ENCODE results near the gene RABGAP1L.
"Not testable (repeated sequence)": the region's sequence is repeated elsewhere in the genome, so short reads cannot be mapped to it uniquely, and the experiment has no call there.

The RABGAP1L gene

DNA sequence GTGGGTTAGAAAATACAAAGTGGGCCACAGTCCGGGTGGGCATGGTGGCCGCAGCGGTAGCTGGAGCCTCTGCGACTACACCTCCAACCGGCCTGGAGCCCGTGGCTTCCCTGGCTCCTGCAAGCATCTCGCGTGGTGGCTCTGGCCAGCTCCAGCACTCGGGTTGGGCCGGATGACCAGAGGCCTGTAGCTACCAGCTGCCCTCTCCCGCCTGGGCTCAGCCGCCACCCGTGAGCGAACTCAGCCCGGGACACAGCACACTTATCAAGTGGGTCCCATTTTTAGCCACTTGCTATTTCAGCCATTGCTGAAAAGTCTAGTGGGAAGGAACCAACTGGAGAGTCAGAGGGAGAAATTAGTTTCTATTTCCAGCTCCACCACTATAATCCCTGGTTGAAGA is 732.7 kb downstream of the RABGAP1L start:
- DNase-seq = no peak
- no CpG with 5 or more reads among the region's 15 CpGs for WGBS (ENCODE audit: extremely low coverage, insufficient coverage, insufficient read length)
- Histone ChIP-seq H3K18ac (ENCODE audit: low read length) (no peak overlapping the region), H2BK12ac (ENCODE audit: low read length) (no peak overlapping the region), H3K9me3 (ENCODE audit: insufficient read depth, low read depth, low read length) (no peaks in the 10 kb centered on the region), H3K4ac (ENCODE audit: low read depth, low read length) (no peak overlapping the region), H3K9ac (ENCODE audit: low read length) (no peak overlapping the region), H3K79me1 (ENCODE audit: low read length) (no peaks in the 10 kb centered on the region), H3K4me2 (ENCODE audit: low read length) (no peak overlapping the region), H3K23ac (ENCODE audit: low read length) (no peak overlapping the region), H3K4me1 (ENCODE audit: control insufficient read depth in 1 of 2, insufficient read depth in 2 of 2, low read length in 2 of 2) (no peaks in the 10 kb centered on the region), H3K36me3 (ENCODE audit: control insufficient read depth in 1 of 2, insufficient read depth in 2 of 2, low read length in 2 of 2) (no peaks in the 10 kb centered on the region), H2BK120ac (ENCODE audit: insufficient read depth, low read length, poor library complexity) (no peak overlapping the region), H4K91ac (ENCODE audit: low read depth, low read length) (no peak overlapping the region), H3K79me2 (ENCODE audit: control insufficient read depth, insufficient read depth, low read length, poor library complexity) (no peaks in the 10 kb centered on the region), H2AK5ac (ENCODE audit: low read length) (no peak overlapping the region), H3K4me3 (ENCODE audit: low read depth, low read length) (no peak overlapping the region), H3K14ac (ENCODE audit: low read length) (no peak overlapping the region), H2BK5ac (ENCODE audit: low read depth, low read length, poor library complexity) (no peak overlapping the region), H4K12ac (ENCODE audit: low read depth, low read length) (no peak overlapping the region), H3K27ac (ENCODE audit: low read depth, low read length) (no peak overlapping the region), H4K8ac (ENCODE audit: low read depth, low read length) (no peak overlapping the region), H3K27me3 (ENCODE audit: insufficient read depth, low read length) (no peaks in the 10 kb centered on the region), H2AFZ (ENCODE audit: insufficient read depth, low read length, poor library complexity) (no peak overlapping the region)

DNA sequence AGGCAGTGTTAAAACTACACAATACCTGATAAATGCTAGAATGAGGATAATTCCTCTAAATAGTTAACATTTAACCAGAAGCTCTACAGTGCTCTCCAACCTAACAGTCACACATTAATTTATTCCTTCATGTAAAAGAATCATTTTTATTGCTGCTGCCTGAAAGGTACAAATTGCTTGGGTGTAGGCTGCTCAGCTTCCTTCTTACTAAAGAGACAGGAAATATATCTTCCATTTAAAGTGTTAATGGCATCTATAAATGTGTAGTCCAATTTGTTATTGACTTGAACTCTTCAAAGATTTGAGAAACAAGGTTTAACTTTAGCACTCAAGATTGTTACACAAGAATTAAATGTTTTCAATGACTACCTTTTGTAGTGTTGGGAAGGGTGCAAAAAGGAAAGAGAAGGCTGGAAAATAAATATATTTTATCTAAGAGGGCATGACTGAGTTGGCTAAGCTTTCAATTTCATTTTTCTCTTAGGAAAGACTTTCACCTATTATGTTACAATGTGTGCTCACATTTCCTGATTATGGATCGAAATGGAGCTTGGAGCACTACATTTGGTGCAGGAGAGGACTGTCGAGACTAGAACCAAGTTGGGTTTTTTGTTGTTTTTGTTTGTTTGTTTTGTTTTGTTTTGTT is 734.9 kb downstream of the RABGAP1L start:
- Histone ChIP-seq H4K91ac (ENCODE audit: low read depth, low read length) (no peak overlapping the region), H3K14ac (ENCODE audit: low read length) (no peak overlapping the region), H3K9ac (ENCODE audit: low read length) (no peak overlapping the region), H3K4me3 (ENCODE audit: low read depth, low read length) (no peak overlapping the region), H2BK12ac (ENCODE audit: low read length) (no peak overlapping the region), H3K4me1 (ENCODE audit: control insufficient read depth in 1 of 2, insufficient read depth in 2 of 2, low read length in 2 of 2) (no peaks in the 10 kb centered on the region), H3K4me2 (ENCODE audit: low read length) (no peak overlapping the region), H3K4ac (ENCODE audit: low read depth, low read length) (no peak overlapping the region), H3K79me2 (ENCODE audit: control insufficient read depth, insufficient read depth, low read length, poor library complexity) (no peaks in the 10 kb centered on the region), H2BK5ac (ENCODE audit: low read depth, low read length, poor library complexity) (no peak overlapping the region), H3K23ac (ENCODE audit: low read length) (no peak overlapping the region), H3K18ac (ENCODE audit: low read length) (no peak overlapping the region), H3K27me3 (ENCODE audit: insufficient read depth, low read length) (no peaks in the 10 kb centered on the region), H4K12ac (ENCODE audit: low read depth, low read length) (no peak overlapping the region), H2BK120ac (ENCODE audit: insufficient read depth, low read length, poor library complexity) (no peak overlapping the region), H3K27ac (ENCODE audit: low read depth, low read length) (no peak overlapping the region), H3K9me3 (ENCODE audit: insufficient read depth, low read depth, low read length) (no peaks in the 10 kb centered on the region), H2AFZ (ENCODE audit: insufficient read depth, low read length, poor library complexity) (no peak overlapping the region), H3K36me3 (ENCODE audit: control insufficient read depth in 1 of 2, insufficient read depth in 2 of 2, low read length in 2 of 2) (no peaks in the 10 kb centered on the region), H2AK5ac (ENCODE audit: low read length) (no peak overlapping the region), H3K79me1 (ENCODE audit: low read length) (no peaks in the 10 kb centered on the region), H4K8ac (ENCODE audit: low read depth, low read length) (no peak overlapping the region)
- no CpG with 5 or more reads among the region's 2 CpGs for WGBS (ENCODE audit: extremely low coverage, insufficient coverage, insufficient read length)
- DNase-seq = no peak

DNA sequence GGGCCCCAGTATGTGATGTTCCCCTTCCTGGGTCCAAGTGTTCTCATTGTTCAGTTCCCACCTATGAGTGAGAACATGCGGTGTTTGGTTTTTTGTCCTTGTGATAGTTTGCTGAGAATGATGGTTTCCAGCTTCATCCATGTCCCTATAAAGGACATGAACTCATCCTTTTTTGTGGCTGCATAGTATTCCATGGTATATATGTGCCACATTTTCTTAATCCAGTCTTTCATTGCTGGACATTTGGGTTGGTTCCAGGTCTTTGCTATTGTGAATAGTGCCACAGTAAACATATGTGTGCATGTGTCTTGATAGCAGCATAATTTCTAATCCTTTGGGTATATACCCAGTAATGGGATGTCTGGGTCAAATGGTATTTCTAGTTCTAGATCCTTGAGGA is 736.3 kb downstream of the RABGAP1L start:
- not testable (repeated sequence) for H3K4me2 ChIP-seq (ENCODE audit: low read length); H2BK5ac ChIP-seq (ENCODE audit: low read depth, low read length, poor library complexity); H3K9ac ChIP-seq (ENCODE audit: low read length); H3K27me3 ChIP-seq (ENCODE audit: insufficient read depth, low read length); H3K4ac ChIP-seq (ENCODE audit: low read depth, low read length); H4K91ac ChIP-seq (ENCODE audit: low read depth, low read length); H2BK12ac ChIP-seq (ENCODE audit: low read length); H4K8ac ChIP-seq (ENCODE audit: low read depth, low read length); H3K23ac ChIP-seq (ENCODE audit: low read length); H2BK120ac ChIP-seq (ENCODE audit: insufficient read depth, low read length, poor library complexity); H3K14ac ChIP-seq (ENCODE audit: low read length); H3K9me3 ChIP-seq (ENCODE audit: insufficient read depth, low read depth, low read length); H2AFZ ChIP-seq (ENCODE audit: insufficient read depth, low read length, poor library complexity); H3K36me3 ChIP-seq (ENCODE audit: control insufficient read depth in 1 of 2, insufficient read depth in 2 of 2, low read length in 2 of 2); H3K4me3 ChIP-seq (ENCODE audit: low read depth, low read length); DNase-seq; H3K79me1 ChIP-seq (ENCODE audit: low read length); H3K27ac ChIP-seq (ENCODE audit: low read depth, low read length); H2AK5ac ChIP-seq (ENCODE audit: low read length); H4K12ac ChIP-seq (ENCODE audit: low read depth, low read length); H3K79me2 ChIP-seq (ENCODE audit: control insufficient read depth, insufficient read depth, low read length, poor library complexity); H3K4me1 ChIP-seq (ENCODE audit: control insufficient read depth in 1 of 2, insufficient read depth in 2 of 2, low read length in 2 of 2); H3K18ac ChIP-seq (ENCODE audit: low read length)
- no CpG with 5 or more reads among the region's 1 CpG for WGBS (ENCODE audit: extremely low coverage, insufficient coverage, insufficient read length)

DNA sequence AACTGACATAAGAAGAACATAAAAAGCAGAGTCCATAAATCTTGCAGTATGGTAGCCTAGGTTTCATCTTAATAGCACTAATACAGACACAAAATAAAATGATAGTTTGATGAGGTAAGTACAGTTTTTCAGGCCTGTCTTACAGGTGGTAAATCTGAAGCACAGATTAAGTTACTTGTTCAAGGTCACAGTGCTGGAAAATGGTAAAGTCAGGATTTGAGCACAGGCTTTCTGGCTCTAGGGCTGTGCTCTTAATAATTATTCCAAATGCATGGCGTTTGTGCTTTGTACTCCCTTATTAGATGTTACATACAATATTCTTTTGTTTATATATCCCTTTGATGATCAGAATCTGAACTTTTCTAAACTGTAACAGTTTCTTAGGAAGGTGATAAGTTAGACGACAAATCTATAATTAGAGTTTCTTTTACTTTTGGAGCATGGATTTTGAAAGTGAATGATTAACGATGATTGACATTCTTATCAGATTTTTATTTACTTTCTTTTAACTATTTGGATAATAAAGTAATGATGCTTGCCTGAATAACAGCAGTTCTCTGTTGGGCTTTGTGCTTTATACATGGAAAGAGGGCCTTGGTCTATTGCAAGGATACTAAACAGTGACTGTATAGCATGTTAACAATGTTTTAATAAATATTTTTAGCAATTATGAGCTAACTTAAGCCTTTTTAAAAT is 738.9 kb downstream of the RABGAP1L start:
- Histone ChIP-seq H3K4me3 (ENCODE audit: low read depth, low read length) (no peak overlapping the region), H3K79me1 (ENCODE audit: low read length) (no peaks in the 10 kb centered on the region), H2BK5ac (ENCODE audit: low read depth, low read length, poor library complexity) (no peak overlapping the region), H2AK5ac (ENCODE audit: low read length) (no peak overlapping the region), H3K9ac (ENCODE audit: low read length) (no peak overlapping the region), H4K8ac (ENCODE audit: low read depth, low read length) (no peak overlapping the region), H3K4ac (ENCODE audit: low read depth, low read length) (no peak overlapping the region), H2AFZ (ENCODE audit: insufficient read depth, low read length, poor library complexity) (no peak overlapping the region), H3K18ac (ENCODE audit: low read length) (no peak overlapping the region), H3K79me2 (ENCODE audit: control insufficient read depth, insufficient read depth, low read length, poor library complexity) (no peaks in the 10 kb centered on the region), H3K14ac (ENCODE audit: low read length) (no peak overlapping the region), H3K9me3 (ENCODE audit: insufficient read depth, low read depth, low read length) (no peaks in the 10 kb centered on the region), H3K4me2 (ENCODE audit: low read length) (no peak overlapping the region), H3K27ac (ENCODE audit: low read depth, low read length) (no peak overlapping the region), H3K27me3 (ENCODE audit: insufficient read depth, low read length) (no peaks in the 10 kb centered on the region), H2BK120ac (ENCODE audit: insufficient read depth, low read length, poor library complexity) (no peak overlapping the region), H3K4me1 (ENCODE audit: control insufficient read depth in 1 of 2, insufficient read depth in 2 of 2, low read length in 2 of 2) (peaks cover 0 to 2% of the 10 kb centered on the region in 2 experiments), H2BK12ac (ENCODE audit: low read length) (no peak overlapping the region), H3K36me3 (ENCODE audit: control insufficient read depth in 1 of 2, insufficient read depth in 2 of 2, low read length in 2 of 2) (no peaks in the 10 kb centered on the region), H4K12ac (ENCODE audit: low read depth, low read length) (no peak overlapping the region), H3K23ac (ENCODE audit: low read length) (no peak overlapping the region), H4K91ac (ENCODE audit: low read depth, low read length) (no peak overlapping the region)
- no CpG with 5 or more reads among the region's 3 CpGs for WGBS (ENCODE audit: extremely low coverage, insufficient coverage, insufficient read length)
- no peak for DNase-seq

Data from trophoblast cell (in vitro differentiated cells and primary cell).